NCI-H1694 treated with DMSO at 0.1 percent for 48 hours (cell line): ENCODE data around the gene KDSR.

ENCODE experiments used
- DNase-seq: peaks from one replicate; lab custom pipeline; 2025; lab: John Stamatoyannopoulos, UW

KDSR gene

DNA sequence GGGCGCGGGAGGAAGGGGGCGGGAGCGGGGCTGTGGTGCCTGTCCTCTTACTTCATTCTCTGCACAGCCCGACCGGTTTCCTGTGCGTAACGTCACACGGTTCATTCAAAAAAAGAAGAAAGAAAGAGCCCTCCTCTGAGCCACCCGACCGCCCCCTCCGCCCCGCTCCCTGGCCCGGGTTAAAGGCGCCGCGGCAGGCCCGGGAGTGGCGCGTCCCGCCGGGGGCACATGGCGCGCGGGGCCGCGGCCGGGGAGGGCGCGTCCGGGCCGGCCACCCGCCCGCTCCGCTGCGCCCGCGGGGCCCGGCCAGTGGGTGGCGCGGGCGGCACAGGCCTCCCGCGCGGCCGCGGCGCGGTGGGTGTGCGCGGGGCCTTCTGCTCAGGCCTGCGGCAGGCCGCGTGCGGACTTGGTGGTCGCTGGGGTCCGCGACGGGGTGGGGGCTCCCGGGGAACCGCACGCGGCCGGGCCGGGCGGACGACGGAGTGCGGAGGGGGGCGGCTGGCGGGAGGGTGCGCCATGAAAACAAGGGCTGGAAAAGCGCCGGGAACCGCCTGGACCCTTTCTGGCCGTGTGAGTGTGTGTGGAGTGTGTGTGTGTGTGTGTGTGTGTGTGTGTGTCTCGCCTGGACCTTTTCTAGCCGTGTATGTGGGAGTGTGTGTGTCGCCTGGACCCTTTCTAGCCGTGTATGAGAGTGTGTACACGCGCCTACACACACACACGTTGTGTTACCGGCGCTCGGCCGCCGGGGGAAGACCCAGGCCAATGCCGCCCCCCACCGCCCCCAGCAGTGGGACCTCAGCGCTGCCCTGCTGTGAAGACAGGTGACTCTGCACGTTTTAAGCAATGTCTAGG is 46.7 kb downstream of the KDSR start:
- peak; percentile 54 for DNase-seq

DNA sequence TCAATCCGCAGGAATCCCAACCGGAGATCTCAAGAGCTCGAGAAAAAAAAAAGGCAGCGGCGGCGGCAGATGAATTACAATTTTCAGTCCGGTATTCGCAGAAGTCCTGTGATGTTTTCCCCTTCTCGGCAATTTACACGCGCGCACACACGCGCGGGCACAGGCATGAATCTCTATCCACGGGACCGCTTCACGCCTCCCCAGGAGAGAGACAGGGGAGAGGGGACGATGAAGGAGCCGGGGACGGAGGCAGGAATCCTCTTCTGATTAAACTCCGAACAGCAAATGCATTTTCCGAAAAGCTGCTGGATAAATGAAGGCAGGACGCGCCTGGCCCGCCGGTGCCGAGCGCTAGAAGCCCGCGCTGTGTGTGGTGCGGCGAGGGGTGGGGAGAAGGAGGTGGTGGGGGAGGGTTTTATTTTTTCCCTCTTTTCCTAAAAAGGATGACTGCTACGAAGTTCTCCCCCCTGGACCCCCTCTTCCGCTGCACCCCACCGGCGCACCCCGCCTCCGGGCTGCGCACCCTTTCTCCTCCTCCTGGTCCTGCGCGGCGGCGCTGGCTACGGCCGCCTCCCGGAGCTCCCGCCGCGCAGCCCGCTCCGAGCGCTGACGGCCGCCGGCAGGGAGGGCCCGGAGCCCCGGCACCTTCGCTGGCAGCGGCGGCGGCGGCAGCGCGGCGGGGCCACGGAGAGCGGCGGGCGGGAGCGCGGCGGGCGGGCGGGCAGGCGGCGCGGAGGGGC is 47.5 kb downstream of the KDSR start, which contains the start of gene BCL2:
Gene BCL2 (minus strand): TSS at position 387 of the 740 bp plus-strand sequence.
- peak; percentile 35 for DNase-seq

DNA sequence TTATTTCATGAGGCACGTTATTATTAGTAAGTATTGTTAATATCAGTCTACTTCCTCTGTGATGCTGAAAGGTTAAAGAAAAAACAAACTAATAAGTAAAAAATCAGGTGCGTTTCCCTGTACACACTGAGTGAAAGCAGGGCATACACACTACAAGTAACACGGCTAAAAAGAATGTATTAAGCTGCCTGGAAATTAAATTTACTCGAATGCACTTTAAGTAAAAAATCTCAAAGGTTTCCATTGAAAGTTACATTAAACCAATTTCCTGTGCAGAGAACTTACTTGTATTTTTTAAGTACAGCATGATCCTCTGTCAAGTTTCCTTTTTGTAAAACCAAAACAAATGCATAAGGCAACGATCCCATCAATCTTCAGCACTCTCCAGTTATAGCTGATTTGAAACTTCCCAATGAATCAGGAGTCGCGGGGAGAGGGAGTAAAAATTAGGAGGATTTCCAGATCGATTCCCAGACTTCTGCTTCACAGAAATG is 48.1 kb downstream of the KDSR start:
- no peak for DNase-seq

DNA sequence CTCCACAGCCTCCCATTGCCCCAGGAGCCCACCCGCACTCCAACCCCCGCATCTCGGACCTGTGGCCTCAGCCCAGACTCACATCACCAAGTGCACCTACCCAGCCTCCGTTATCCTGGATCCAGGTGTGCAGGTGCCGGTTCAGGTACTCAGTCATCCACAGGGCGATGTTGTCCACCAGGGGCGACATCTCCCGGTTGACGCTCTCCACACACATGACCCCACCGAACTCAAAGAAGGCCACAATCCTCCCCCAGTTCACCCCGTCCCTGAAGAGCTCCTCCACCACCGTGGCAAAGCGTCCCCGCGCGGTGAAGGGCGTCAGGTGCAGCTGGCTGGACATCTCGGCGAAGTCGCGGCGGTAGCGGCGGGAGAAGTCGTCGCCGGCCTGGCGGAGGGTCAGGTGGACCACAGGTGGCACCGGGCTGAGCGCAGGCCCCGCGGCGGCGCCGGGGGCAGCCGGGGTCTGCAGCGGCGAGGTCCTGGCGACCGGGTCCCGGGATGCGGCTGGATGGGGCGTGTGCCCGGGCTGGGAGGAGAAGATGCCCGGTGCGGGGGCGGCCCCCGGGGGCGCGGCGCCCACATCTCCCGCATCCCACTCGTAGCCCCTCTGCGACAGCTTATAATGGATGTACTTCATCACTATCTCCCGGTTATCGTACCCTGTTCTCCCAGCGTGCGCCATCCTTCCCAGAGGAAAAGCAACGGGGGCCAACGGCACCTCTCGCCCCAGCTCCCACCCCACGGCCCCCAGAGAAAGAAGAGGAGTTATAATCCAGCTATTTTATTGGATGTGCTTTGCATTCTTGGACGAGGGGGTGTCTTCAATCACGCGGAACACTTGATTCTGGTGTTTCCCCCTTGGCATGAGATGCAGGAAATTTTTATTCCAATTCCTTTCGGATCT is 48.8 kb downstream of the KDSR start:
- peak; percentile 14 for DNase-seq

DNA sequence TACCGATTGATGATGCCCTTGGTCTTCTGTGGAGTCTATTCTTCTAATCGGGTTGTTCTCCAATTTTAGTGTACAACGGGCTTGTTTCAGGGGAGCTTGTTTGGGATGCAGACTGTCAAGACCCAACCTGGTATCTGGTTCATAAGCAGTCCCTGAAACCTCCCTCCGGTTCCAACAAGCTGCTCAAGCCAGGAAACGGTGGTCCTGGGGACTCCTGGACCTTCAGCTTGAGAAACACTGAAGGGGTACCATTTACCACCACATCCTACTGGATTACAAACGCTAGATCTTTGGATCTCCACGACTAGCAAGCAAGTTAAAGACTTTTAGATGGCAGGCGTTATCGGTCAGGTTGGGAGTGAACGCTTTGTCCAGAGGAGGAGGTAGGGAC is 49.5 kb downstream of the KDSR start:
- no peak for DNase-seq

DNA sequence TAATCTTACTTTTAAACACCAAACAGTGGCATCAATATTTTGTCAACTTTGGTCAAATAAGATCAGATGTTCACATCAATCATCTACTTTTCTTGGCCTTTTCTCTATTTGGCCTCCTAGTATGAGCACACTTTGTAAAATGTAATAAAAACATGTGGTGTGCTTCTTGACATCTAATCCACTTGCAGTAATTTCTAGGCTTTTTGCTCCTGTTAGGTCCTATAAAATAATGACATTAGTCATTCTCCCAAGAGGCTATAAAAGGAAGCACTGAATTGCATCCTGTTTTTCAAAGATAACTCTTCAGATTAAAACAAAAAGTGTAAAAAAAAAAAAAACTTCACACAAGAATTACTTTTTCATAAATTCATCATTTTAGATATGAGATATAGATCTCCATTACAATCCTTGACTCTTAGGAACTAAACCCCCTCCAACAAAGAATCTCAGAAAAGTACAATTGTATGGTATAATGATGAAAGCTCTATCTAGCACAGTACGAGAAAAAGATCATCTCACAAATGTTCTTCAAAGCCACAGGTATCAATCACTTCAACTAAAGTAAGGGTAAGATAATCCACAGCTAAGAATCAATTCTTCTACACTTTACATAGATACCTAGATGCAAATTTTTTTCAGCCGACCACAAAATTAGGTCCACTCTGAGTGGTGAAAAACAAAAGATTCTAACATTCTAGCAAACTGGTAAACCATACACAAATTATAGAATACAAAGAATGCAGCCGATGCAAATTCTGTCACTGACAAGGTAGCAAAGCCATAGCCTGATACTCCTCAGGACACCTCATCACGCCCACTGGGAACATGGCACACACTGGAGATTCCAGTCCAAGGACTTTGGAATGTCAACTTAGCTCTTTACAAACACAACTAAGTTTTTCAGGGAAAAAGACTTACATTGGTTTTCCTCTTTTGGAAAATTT is 50.1 kb downstream of the KDSR start:
- DNase-seq = no peak

DNA sequence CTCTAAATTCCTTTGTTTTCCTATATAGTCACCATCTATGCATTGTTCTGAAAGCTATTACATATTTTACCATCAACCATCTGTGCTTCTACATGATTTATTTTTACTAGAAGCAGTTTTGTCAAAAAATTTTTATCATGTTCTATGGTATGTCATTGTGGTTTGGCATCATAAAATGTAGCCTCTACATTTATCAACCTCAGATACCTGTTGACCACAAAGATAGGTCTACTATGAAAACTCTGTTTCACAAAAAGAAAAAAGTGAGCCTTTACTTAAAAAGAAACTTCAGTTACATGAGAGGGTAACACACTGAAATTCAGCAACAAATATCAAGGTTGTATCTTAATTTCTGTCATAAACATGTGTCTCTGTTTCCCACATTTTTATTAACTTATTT is 51.1 kb downstream of the KDSR start:
- DNase-seq = no peak

DNA sequence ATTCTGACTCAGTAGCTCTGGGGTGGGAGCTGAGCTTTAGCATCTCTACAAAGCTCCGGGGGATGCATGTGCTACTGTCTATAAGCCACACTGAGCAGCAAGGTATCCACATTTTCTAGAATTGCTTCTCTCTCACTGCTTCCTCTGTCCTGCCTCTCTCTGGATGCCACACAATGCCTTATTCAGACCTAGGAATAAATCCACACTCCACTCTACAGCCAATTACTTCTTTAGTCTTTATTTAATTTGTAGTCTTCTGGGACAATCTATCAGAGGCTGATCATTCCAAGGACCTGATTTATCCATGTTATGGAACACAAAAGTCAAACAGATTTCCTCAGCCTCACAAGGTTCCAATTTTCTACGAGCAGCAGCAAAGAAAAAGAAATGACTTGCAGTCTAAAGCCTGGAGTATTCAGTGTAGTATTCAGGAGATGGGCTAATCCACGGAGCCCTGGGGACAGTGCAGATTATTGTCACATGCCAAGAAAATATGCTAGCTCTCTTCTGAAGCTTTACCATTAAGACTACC is 51.8 kb downstream of the KDSR start:
- DNase-seq = no peak

DNA sequence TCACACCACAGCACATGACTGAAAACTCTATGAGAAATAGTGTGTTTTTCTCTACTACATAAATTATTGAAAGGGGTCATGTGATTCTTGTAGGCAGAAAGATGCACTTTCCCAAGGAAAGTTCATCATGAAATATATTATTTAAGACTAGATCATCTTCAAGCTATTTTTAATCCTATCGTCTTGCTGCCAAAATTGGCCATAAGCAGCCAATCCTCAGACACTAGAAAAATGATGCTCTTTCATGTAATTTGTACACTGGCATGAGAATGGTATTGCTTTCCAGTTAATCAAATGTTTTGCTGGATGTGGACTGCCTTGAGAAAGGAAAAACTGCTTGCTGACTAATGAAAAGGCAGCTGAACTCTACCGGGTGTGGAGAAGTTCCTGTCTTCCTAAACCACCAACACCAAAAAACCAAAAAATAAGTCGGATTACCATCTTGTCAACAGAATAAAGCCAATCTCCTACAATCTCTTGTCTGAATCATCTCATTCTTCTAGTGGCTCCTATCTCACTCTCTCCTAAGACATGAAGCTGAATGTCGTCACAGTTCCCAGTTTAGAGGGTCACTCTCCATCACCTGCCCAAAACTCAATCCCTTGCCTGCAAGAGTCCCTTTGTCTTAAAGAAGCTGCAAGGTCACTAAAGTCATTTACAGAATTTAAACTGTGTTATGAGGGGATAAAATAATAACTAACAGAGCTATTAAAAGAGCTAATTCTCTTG is 52.8 kb downstream of the KDSR start:
- DNase-seq = no peak

DNA sequence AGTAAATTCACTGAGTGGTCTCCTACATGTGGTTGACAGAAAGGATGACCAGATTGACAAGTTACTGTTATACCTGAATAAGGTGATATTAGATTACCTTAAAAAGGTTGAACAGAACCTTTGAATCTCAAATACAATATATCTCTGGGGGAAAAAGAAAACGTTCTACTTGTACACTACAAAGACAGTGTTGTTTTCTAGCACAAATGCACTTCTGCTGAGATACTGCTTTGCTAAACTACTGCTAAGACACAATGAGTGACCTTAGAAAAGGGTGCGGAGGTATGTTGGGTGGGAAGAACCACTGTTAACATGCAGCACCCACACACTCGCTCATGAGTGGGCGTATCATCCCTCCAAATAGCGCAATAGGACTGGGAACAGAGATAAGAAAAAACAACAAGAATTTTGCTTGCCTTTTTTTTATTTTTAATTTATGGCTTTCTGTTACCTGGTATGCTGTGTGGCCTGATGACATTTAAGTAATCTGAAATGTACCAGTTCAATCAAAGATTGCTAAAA is 53.5 kb downstream of the KDSR start:
- DNase-seq = no peak

DNA sequence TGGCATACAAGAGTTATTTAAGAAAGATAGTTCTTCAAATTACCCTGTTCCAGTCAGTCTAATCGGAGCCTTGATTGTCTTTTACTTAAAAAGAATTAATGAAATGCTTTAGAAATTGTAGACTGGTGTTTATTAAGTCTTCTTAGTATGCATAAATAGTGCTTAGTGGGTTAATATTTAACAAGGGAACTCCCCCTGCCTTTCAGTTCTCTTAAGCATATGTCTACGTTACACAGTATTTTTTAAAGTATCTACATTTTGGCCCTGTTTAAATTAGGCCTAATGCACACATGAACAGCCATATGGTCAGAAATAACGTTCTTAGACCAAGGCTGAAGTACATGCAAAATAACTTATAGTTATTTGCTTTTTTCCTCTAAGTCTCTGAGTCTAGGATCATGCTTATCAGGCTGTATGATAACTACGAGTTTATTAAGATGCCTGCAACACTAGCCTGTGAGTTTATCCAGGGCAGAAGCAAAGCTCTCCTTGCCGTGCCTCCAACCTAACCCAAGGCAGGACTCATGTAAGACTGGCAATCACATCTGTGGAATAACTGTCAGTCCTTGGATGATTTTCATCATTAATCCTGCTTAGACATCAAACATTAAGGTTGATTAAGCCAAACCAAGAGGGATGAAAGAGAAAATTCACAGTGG is 54.1 kb downstream of the KDSR start:
- DNase-seq = peak; percentile 17

DNA sequence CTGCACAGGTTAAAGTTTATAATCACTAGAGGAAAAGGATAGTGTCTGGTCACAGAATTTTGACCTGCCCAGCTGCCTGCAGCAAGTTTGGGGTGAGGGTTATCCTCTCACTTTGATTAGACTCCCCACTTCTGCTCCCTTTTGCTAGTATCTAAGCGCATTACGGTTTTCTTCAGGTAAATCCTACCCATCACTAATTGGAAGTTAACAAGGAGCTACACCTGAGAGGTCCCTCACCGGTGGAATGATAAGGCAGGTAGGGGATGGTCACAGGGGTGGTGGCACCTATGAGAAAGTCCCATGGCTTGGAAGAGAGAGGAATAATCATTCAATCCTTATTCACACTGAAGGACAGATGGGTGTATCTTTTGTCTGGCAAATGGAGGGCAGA is 55.0 kb downstream of the KDSR start:
- DNase-seq = no peak

DNA sequence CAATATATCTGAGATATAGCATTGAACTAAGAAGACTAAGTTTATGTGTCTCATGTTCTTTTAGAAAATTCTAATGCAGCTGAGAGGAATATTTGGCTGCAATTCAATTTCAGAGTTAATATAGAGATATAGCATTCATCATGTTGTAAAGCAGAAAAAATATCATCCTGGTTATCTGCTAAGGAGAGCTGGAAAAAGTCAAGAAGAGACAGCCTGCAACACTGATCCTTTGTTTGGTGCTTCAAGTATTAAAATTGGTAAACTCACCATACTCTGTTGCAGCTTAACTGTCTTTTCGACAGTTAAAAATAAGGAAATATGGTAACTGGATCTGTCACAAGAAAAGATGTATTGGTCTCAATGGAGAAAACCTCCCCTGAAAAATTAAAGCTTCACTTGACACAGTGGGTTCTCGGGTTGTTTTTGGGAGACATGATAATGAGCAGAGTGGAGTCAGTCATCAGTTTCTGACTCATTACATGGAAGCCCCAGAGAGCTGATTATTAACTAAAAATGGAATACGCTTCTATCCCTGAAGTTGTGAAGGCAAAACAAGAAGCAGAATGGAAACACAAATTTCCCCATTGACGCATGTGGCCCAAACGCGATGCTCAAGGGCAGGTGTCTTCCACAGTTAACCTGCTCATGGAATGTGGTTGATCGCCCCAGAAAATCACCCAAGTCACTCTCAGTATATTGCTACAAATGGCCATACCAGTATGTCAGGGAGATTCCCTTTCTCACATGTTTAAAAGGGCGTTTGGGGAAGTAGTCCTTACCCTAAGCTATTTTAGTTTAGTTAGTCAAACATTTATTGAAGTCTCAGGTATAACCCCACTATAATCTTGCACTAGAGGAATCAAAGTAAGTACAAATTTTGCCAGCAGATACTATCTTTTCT is 55.6 kb downstream of the KDSR start:
- no peak for DNase-seq

DNA sequence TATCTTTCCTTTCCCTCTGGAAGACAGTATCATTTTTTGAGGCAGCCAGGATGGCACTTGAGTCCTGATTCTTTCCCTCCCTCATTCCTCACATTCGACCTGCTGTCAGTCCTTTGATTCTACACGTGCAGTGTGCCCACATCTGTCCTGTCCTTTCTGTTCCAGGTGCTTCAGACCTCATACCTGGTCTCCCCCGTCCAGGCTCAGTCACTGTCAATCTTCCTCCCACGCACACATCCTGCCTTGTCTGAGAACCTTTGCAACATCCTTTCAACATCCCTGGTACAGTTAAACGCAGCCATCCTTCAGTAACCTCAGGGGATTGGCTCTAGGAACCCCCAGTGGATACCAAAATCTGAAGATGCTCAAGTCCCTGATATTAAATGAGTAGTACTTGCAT is 57.6 kb downstream of the KDSR start:
- DNase-seq = no peak

DNA sequence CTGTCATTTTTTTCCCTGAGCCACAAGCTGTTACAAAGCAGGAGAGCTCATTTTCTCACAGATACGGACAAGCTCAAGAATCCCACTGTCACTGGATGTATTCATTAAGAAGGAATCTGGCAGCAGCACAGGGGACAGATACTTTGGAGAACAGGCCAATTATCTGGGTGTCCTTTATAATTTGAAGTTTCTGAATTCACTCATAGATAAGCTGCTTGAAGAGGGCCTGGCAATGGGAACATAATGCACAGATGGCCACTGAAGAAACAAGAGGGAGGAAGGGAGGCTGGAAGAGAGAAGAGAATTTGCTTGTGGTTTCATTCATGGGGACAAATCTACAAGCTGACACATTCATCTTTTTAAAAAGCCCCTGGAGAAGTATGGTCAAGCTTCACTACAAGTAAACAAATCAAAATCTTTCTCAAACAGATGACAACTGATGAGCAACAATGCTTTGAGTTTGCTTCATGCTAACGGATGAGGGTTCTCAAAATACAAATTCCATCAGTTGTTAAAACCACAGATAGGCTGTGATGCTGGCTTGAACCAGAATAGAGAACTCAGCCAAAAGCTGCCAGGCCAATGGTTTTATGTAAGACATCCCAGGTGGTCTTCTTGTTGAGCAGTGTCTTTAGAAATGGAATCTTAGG is 59.3 kb downstream of the KDSR start:
- peak; percentile 41 for DNase-seq

DNA sequence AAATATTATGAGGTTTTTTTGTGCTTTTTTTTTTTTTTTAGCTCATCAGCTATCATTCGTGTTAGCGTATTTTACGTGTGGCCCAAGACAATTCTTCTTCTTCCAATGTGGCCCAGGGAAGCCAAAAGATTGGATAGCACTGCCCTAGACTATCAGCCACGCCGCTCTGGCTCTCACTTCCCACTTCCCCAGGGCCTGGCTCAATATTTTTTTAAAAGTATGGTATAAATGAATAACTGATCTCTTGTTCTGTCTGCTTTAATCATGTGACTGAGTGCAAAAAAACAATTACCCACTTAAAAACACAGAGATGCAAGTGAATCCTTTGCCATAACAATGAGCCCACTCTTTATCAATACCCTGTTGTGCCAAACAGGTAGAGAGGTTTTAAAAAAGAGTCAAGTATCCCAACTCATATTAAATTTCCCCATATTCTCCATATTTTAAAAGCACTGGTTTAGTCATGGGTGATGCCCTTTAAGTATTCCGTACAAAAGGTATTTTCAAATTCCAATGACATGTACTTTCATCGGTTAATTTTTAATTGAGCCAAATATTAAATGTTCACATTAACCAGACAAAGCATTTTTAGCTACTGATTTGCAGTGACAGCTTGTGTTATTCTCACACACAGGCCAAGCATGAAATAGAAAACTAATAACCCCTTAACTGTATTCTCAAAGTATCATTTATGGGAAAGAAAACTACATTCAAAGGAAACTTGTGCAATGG is 60.0 kb downstream of the KDSR start:
- DNase-seq = no peak

DNA sequence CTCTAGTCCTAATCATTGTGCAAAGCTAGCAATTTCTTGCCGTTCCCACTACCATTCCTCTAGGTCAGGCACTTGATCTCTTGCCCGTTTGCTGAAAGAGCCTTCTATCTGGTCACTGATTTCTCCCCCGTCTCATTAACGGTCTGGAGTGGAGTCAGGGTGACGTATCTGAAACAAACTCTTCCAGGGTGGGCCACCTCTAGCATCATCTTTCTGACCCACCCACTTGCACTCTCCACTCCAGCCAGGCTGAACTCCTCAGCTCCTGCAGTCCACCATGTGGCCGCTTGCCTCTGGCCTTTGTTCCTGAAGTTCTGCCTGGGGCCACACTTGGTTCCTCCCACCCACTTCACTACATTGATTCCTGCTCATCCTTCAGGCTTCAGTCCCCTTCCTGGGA is 60.8 kb downstream of the KDSR start:
- DNase-seq = no peak
